Hematopoietic multipotent progenitor cell treated with erythropoietin and hydrocortisone succinate and interleukin-3 and kit ligand, for 6 days (in vitro differentiated cells): Measurements from ENCODE around the gene EDEM2.
"Not testable (repeated sequence)": the region's sequence is repeated elsewhere in the genome, so short reads cannot be mapped to it uniquely, and the experiment has no call there.

Experiments used
- DNase-seq: peaks from one replicate; pipeline ENCODE4 v3.0.0-alpha.2; 2015

The EDEM2 gene

GRCh38 chr20:35122756-35123405 is 24.3 kb downstream of the EDEM2 start:
- no peak for DNase-seq

GRCh38 chr20:35121186-35121585 is 25.9 kb downstream of the EDEM2 start:
- DNase-seq, result no peak

- DNase-seq, result peak; percentile 94
Observed at GRCh38 chr20:35120012-35120701, 27.0 kb downstream of the EDEM2 start.

DNA sequence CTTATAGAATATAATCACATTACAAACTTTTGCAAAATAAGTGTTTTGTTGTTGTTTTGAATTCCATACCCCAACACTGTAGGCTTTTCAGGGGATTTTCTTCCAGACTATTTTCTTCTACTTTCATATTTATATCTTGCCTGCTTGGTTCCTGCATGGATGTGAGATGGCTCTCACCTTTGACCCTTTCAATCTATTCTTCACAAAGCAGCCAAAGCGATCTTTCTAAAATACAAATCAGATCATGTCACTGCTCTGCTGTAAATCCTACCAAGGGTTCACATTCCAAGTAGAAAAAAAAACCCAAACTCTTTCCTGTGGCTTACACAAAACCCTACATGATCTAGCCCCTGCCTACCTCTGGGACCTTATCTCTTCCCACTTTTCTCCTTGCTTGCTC is 29.5 kb downstream of the EDEM2 start:
- DNase-seq, result no peak

GRCh38 chr20:35117196-35117595 is 29.9 kb downstream of the EDEM2 start:
- DNase-seq, result no peak

DNA sequence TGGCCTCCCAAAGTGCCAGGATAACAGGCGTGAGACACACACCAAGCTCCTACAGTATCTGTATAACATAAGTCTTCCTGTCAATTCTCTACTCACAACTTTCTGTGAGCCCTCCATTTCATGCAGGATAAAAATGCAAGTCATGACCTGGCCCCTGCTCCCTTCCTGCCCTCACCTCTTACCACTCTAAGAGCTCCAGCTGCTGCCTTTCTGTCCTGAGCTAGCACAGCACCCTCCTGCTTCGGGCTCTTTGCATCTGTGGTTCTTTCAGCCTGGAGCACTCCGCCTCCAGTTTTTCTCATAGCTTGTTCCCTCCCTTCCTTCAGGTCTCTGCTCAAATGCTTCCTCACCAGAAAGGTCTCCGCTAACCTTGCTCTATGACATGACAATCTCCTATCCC is 30.9 kb downstream of the EDEM2 start:
- peak; percentile 28 for DNase-seq

- DNase-seq, result no peak
Observed at GRCh38 chr20:35115606-35116005, 31.5 kb downstream of the EDEM2 start.

DNA sequence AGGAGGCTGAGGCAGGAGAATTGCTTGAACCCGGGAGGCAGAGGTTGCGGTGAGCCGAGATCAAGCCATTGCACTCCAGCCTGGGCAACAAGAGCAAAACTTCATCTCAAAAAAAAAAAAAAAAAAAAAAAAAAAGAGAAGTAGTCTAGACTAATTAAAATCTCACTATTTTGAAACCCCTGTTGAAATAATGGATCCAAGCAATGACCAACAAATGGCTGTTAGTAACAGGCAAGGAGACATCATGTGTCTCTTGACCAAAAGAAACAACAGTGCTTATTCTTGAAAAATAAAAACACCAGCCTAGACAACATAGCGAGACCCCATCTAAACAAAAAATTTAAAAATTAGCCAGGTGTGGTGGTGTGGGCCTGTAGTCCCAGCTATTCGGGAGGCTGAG is 34.9 kb downstream of the EDEM2 start:
- DNase-seq, result not testable (repeated sequence)

GRCh38 chr20:35111141-35111888 is 35.8 kb downstream of the EDEM2 start:
- DNase-seq, result no peak

DNA sequence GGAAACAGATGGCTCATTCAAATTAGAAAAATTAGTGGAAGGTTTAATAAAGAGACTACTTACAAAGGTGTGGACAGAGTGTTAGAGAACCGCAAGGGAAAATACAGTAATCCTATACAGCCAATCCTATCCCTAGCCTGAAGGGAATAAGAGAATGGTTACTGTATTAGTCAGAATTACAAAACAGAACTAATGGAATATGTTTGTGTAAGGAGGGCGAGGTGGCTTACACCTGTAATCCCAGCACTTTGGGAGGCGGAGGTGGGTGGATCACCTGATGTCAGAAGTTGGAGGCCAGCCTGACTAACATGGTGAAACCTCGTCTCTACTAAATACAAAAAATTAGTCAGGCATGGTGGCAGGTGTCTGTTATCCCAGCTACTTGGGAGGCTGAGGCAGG is 38.2 kb downstream of the EDEM2 start:
- DNase-seq, result no peak

GRCh38 chr20:35106827-35107380 is 40.2 kb downstream of the EDEM2 start:
- no peak for DNase-seq

- DNase-seq, result no peak
Observed at GRCh38 chr20:35104685-35105295, 42.3 kb downstream of the EDEM2 start.

DNA sequence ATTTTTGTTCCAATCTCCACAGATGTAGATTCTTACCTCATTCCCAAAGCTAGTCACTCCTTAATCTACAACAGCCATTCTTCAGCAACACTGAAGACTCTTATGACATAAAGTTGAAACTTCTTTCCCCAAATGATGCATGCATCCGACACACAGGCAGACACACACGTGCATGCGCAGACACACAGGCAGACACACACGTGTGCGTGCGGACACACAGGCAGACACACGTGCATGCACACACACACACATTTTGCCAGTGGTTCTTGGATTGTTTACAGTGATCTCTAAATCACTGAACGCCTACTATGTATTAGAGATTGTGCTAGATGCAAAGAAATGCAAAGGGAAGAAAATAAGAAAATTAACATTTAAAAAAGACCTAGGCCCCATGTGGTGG is 45.5 kb downstream of the EDEM2 start:
- no peak for DNase-seq

GRCh38 chr20:35093267-35093884 is 53.8 kb downstream of the EDEM2 start:
- DNase-seq, result no peak

GRCh38 chr20:35092524-35093266 is 54.4 kb downstream of the EDEM2 start, which contains the start of gene TRPC4AP:
TSS of gene TRPC4AP (minus strand) at chr20:35092807. CDS start at chr20:35092781, 26 bp downstream.
- peak; percentile 94 for DNase-seq

GRCh38 chr20:35091816-35092523 is 55.2 kb downstream of the EDEM2 start:
- DNase-seq, result peak; percentile 58

- no peak for DNase-seq
Observed at GRCh38 chr20:35088231-35089145, 58.6 kb downstream of the EDEM2 start.

DNA sequence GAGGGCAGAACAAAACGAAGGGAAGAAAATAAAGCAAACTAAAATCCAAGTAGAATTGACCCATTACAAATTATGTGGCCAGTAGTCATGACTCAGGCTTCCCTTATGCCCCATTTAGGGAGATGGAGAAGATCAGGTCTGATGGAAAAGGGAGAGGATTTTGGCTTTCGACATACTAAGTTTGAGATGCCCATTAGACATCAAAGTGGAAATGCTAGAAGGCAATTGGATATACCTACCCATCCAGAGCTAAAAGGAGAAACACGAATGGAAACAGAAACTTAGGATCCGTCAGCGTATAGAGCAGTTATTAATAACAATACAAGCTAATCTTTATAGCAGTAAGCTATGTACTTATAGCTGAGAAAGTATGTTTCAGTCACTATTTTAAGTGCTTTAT is 59.3 kb downstream of the EDEM2 start:
- no peak for DNase-seq

DNA sequence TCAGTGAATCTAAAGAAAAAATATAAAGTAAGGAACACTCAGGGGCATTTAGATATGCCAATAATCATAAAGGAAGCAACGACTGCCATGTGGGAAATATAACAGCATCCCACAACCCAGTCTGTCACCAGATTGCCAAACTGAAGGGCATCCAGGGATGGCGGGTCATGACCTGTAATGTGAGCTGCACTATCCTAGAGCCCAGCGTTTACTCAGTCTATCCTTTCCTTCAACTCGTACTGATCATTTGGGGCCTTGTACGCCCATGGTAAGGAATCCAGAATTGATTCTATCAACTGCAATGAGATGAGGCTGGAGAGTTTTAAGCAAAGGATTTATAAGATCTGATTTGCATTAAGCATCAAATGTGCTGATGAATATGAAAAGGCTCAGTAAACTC is 59.8 kb downstream of the EDEM2 start:
- DNase-seq, result no peak
